Stimulated activated CD8-positive, alpha-beta memory T cell treated with anti-CD3 and anti-CD28 coated beads, Interleukin-12 subunit alpha, Interleukin-12 subunit beta, amount 100 ng/mL, for 4 hours (primary cell): ENCODE measurements around the gene TMCO4.

Experiments
- DNase-seq: peaks from one replicate; pipeline ENCODE4 v3.0.0-alpha.2; 2020; ENCODE audit warnings: low read depth

Gene TMCO4

DNA sequence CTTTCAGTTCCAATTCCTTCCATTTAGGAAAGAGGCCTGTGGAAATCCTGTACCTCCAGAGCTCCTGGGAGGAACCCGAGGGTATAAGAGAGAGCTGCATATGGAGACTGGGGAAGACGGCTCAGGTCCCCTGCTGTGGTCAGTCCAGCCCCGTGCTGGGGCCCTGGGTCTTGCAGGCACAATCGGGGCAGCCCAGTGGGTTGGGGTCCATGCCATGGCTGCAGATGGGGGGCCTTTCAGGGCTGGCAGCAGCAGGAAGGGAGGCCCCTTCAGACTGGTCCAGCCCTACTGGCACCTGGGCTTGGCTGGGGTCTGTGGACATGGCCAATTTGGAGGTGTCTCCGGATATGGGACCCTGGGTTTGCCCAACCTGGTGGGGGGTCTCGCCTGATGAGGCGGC lies 116.8 kb downstream of the TMCO4 start:
- no peak for DNase-seq

DNA sequence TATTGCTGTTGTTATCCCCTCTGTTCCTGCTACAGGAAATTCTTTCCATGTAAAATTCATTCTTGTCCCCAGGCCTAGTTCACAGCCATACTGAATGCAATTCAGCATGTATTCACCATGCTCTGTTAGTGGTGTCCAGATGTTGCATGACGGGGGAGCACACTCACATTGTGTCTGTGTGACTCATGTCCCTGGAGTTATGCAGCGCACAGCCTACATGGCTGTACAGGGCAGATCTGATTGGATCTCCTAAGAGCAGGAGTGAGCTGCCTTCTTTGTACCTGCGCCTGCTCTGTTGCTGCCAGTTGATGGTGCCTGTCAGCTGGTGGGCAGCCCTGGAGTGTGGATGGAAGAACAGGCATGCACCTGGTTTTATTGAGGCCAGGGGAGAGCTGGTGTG lies 117.5 kb downstream of the TMCO4 start:
- no peak for DNase-seq

- no peak for DNase-seq
Measured at GRCh38 chr1:19680644-19681043, 119.1 kb downstream of the TMCO4 start.

DNA sequence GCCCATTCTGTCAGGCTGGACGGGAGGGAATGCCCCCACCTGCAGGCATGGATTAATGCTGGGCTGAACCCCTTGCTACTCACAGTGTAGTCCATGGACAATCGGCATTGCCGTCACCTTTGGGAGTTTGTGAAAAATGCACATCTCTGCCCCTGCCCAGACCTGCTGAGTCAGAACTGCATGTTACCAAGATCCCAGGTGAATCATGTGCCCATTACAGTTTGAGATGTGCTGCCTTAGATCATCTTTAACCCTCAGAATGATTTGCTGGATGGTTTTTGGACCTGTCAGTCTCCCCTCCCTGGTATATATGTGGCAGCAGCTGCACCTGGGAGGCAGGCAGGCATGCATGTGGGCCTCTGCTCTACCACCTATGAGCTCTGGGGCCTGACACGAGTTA lies 120.0 kb downstream of the TMCO4 start:
- DNase-seq, result no peak

DNA sequence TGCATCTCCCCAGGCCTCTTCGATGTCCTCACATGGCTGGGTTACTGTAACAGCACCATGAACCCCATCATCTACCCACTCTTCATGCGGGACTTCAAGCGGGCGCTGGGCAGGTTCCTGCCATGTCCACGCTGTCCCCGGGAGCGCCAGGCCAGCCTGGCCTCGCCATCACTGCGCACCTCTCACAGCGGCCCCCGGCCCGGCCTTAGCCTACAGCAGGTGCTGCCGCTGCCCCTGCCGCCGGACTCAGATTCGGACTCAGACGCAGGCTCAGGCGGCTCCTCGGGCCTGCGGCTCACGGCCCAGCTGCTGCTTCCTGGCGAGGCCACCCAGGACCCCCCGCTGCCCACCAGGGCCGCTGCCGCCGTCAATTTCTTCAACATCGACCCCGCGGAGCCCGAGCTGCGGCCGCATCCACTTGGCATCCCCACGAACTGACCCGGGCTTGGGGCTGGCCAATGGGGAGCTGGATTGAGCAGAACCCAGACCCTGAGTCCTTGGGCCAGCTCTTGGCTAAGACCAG lies 120.7 kb downstream of the TMCO4 start:
- DNase-seq, result no peak

- no peak for DNase-seq
Measured at GRCh38 chr1:19678493-19678892, 121.2 kb downstream of the TMCO4 start.

DNA sequence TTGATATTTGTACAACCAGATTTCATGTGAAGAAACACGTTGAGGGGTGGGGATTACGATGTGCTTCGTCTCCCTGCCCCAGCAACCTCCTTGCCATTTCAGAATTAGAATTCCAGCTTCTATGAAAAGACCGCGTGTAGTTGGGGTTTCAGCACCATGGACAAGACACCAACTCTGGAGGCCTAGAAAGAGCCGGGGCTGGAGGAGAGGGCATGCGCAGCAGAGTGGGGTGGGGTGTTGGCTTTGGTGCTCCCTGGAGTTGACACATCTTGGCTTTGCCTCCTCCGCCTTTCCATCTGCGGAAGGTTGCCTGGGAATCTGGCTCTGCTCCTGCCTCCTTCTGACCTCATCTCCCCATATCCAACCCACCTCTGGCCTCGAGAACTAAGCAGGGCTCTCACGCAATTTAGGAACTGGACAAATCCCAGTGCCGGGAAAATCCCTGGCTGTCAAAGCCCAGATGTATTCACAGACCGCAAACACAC lies 123.2 kb downstream of the TMCO4 start:
- no peak for DNase-seq

GRCh38 chr1:19675797-19676196 lies 123.9 kb downstream of the TMCO4 start:
- no peak for DNase-seq

GRCh38 chr1:19672237-19672636 lies 127.5 kb downstream of the TMCO4 start:
- DNase-seq, result no peak

- DNase-seq, result no peak
Measured at GRCh38 chr1:19670787-19671186, 128.9 kb downstream of the TMCO4 start.

GRCh38 chr1:19668888-19669287 lies 130.8 kb downstream of the TMCO4 start:
- no peak for DNase-seq

DNA sequence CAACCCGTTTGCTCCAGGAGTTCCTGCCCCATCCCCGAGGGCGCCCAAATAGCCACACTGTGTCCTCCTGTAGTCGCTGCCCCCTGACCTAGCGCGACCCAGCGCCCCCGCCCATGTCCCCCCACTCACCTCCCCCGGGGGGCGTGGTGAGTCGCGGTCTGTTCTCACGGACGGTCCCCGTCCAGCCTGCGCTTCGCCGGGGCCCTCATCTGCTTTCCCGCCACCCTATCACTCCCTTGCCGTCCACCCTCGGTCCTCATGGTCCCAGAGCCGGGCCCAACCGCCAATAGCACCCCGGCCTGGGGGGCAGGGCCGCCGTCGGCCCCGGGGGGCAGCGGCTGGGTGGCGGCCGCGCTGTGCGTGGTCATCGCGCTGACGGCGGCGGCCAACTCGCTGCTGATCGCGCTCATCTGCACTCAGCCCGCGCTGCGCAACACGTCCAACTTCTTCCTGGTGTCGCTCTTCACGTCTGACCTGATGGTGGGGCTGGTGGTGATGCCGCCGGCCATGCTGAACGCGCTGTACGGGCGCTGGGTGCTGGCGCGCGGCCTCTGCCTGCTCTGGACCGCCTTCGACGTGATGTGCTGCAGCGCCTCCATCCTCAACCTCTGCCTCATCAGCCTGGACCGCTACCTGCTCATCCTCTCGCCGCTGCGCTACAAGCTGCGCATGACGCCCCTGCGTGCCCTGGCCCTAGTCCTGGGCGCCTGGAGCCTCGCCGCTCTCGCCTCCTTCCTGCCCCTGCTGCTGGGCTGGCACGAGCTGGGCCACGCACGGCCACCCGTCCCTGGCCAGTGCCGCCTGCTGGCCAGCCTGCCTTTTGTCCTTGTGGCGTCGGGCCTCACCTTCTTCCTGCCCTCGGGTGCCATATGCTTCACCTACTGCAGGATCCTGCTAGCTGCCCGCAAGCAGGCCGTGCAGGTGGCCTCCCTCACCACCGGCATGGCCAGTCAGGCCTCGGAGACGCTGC lies 133.9 kb downstream of the TMCO4 start:
- no peak for DNase-seq

- no peak for DNase-seq
Measured at GRCh38 chr1:19665186-19665495, 134.6 kb downstream of the TMCO4 start.

DNA sequence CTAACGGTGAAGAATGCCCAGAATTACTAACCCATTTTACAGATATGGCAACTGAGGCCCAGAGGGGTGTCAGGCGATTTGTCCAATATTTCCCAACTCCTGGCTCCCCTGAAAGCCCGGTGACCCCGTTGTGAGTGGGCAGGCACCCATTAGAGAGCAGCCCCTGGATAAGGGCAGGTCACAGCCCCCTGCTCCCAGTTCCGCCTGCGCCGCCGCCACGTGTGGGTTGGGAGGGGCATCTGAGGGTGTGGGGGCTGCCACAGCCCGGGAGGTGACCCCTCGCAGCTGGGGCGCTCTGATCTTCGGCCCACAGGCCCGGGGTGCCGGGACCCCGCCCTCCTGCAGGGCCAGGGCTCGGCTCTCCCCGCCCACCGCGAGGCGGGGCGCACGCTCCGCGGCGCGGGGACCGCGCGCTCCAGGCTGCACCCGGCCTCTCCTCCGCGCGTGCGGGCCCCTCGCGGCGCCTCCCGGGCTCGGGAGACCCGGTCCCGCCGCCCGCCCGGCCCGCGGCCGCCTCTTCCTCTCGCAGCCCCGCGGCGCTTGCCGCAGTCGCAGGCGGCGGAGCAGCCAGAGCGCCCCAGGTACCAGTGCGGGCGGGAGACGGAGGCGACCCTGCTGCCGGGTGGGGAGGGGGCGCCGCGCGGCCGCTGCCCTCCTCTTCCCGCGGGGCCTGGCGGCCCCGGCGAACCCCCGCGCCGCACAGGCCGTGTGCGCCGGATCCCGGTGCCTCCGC lies 135.1 kb downstream of the TMCO4 start, which contains the start of gene HTR6:
Gene HTR6 (plus strand): TSS at position 423 of the 733 bp plus-strand sequence. CDS start 879 bp downstream, outside the sequence.
- DNase-seq, result no peak

DNA sequence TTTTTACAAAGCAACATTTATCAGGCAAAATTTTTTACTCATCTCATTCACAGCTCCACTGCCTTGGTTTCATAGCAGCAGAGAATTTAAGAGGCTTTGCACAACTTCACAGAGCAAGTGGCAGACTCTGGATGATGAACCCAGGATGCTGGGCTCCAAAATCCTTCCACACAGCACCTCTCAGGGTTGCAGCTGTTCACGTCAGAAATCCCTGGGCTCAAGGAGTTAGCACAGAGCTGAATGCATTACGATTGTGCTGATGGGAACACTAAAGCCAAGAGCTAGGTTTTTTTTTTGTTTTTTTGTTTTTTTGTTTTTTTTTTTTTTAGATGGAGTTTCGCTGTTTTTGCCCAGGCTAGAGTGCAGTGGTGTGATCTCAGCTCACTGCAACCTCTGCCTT lies 137.4 kb downstream of the TMCO4 start:
- DNase-seq, result no peak

GRCh38 chr1:19661721-19662228 lies 137.9 kb downstream of the TMCO4 start:
- no peak for DNase-seq

GRCh38 chr1:19658186-19658585 lies 141.5 kb downstream of the TMCO4 start:
- no peak for DNase-seq

DNA sequence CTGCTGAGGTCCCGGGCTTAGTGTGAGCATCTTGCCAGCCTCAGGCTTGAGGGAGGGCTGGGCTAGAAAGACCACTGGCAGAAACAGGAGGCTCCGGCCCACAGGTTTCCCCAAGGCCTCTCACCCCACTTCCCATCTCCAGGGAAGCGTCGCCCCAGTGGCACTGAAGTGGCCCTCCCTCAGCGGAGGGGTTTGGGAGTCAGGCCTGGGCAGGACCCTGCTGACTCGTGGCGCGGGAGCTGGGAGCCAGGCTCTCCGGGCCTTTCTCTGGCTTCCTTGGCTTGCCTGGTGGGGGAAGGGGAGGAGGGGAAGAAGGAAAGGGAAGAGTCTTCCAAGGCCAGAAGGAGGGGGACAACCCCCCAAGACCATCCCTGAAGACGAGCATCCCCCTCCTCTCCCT lies 142.2 kb downstream of the TMCO4 start:
- DNase-seq, result no peak

GRCh38 chr1:19656780-19657466 lies 142.8 kb downstream of the TMCO4 start:
- no peak for DNase-seq

DNA sequence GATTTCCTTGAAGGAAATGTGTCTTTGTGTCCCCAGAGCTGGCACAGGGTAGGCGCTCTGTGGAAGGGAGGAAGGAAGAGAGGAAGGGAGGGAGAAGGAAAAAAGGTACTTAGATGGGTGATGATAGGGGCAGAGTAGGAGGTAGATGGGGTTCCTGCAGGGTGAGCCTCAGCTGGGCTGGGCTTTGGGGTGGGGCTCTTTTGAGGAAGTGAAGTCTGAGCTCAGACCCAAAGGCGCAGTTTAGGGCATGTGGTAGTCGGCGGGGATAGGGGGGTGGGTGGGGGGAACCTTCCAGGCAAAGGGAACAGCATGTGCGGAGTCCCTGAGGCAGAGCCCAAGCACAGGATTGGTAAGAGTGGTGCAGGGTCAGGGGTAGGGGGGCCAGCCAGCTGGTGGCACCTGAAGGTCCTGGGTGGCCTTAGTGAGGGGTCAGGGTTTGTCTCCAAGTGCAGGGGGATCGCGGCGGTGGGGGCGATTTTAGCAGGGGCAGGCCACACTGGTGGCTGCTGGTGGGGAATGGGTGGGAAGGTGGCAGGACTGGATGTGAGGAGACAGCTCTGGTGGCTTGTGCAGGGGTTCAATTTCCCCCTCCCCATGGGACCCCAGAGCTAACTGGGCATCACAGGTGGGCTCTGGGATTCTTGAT lies 143.5 kb downstream of the TMCO4 start:
- no peak for DNase-seq

DNA sequence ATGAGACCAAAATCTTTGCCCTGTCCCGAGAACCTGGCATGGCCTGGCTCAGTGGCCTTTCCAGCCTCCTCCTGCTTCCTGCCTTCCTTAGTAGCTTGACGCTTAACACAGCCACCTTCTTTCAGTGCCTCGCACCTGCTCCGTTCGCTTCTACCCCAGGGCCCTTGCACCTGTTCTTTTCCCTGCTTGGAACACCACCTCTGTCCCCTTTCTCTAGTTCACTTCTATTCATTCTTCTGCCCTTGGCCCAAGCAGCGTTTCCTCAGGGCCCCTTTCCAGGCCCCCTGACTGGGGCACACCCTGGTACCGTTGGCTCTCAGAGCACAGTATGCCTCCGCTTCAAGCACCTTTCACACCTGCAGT lies 144.0 kb downstream of the TMCO4 start:
- no peak for DNase-seq
